ENCODE measurements around the gene NDRG4. TPM values are rescaled to one million over a fixed set of nuclear protein-coding genes. Genes with fewer than 3 reads are reported as not detected.

The NDRG4 gene
- total RNA-seq, 1 donor from 2014 or later = 1.7 TPM

DNA sequence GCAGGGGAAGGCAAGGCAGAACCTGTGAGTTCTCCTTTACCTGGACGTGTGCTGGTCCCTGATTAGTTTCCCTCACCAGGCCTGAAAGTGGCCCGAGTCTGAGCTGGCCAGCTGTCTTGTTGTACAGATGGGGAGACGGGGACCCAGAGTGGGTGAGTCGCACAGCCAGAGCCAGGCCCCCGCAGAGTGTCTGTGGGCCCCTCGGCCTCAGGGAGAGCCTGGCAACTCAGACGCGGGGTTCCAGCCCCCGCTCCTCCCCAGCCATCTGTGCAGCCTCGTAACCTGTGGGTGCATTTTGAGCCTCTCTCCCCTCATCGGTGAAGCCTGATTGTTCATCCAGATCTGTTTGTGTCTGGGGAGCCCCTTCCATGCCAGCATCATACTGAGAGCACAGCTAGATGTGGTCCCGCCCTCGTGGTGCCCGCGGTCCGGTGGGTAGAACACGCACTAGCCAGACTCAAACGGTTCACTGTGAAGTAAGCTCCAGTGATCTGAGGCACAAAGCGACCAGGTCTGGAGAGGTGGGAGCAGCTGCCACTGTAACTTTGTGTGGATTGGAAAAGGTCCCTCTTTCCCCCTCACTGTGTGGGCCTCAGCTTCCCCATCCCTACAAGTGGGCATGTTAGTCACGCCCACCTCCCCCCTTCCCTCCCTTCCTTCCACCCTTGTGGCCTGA is 6.0 kb upstream of the NDRG4 start:
- intact Hi-C loops (cut with micrococcal nuclease) = loop anchor here (2.0 kb wide), 2 partner anchors 101 to 239 kb away; partner anchors contain the start of gene GINS3
- DNase-seq = no peak
- peak overlapping the region; percentile 45 for H3K27ac Mint-ChIP-seq
- no peaks in the 10 kb centered on the region for H3K27me3 Mint-ChIP-seq
- H3K4me3 Mint-ChIP-seq = no peak overlapping the region
- no peaks in the 10 kb centered on the region for H3K36me3 Mint-ChIP-seq (ENCODE audit: low read depth)
- H3K9me3 Mint-ChIP-seq = no peaks in the 10 kb centered on the region
- peaks cover 7% of the 10 kb centered on the region for H3K4me1 Mint-ChIP-seq

- Mint-ChIP-seq H3K9me3 (no peaks in the 10 kb centered on the region), H3K4me3 (peak overlapping the region; percentile 45), H3K27ac (peak overlapping the region; percentile 85), H3K36me3 (ENCODE audit: low read depth) (no peaks in the 10 kb centered on the region), H3K27me3 (no peaks in the 10 kb centered on the region), H3K4me1 (peaks cover 7% of the 10 kb centered on the region)
- intact Hi-C loops (cut with micrococcal nuclease) = loop anchor here (2.0 kb wide), 2 partner anchors 102 to 238 kb away; partner anchors contain the start of gene GINS3
- peak; percentile 92 for DNase-seq
Measured at GRCh38 chr16:58494981-58495520, 4.9 kb upstream of the NDRG4 start.

- H3K36me3 Mint-ChIP-seq (ENCODE audit: low read depth) = no peaks in the 10 kb centered on the region
- DNase-seq = no peak
- peaks cover 3% of the 10 kb centered on the region for H3K27me3 Mint-ChIP-seq
- H3K4me3 Mint-ChIP-seq = peak overlapping the region; percentile 45
- H3K9me3 Mint-ChIP-seq = no peaks in the 10 kb centered on the region
- peak overlapping the region; percentile 85 for H3K27ac Mint-ChIP-seq
- H3K4me1 Mint-ChIP-seq = peaks cover 10% of the 10 kb centered on the region
- intact Hi-C loops (cut with micrococcal nuclease) = loop anchor here (2.0 kb wide), 2 partner anchors 103 to 237 kb away; partner anchors contain the start of gene GINS3
Measured at GRCh38 chr16:58495521-58496331, 4.2 kb upstream of the NDRG4 start.

DNA sequence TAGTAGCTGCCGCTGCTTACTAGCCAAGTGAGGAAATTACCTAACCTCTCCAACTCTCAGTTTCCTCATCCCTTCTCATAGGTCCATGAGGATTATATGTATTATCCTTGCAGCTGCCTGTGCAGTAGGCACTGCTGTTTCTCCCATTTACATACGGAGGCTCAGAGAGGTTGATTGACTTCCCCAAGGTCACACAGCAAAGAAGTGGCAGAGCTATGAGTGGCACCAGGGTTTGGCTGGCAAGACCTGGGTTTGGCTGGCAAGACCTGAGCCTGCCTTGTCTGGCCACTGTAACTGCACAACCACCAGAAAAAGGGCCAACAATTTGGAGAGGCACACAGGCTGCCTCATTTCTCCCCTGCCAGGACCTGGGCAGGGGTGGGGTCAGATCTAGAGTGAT is 2.5 kb upstream of the NDRG4 start:
- Mint-ChIP-seq H3K4me1 (peaks cover 14% of the 10 kb centered on the region), H3K27me3 (peaks cover 4% of the 10 kb centered on the region), H3K4me3 (no peak overlapping the region), H3K27ac (no peak overlapping the region), H3K9me3 (no peaks in the 10 kb centered on the region), H3K36me3 (ENCODE audit: low read depth) (no peaks in the 10 kb centered on the region)
- intact Hi-C loops (cut with micrococcal nuclease) = no loop called here
- no peak for DNase-seq

DNA sequence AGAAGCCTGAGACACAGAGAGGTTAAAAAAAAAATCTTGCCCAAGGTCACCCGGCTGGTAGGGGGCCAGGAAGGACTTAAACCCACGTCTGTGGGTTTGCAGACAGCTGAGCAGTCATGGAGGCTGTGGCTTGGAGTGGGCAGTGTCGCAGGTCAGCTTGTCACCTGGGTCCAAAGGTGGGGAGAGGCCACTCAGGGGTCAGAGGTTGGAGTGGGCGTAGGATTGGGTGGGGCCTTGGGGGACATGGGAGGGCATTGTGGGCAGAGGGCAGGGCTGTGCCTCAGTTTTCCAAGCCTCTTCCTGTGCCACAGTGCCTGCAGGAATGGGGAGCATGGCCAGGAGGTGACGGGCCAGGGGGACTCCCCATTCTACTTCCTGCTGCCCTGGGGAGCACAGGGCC is 2.0 kb upstream of the NDRG4 start:
- H3K9me3 Mint-ChIP-seq = no peaks in the 10 kb centered on the region
- no peak overlapping the region for H3K4me3 Mint-ChIP-seq
- no peak for DNase-seq
- intact Hi-C loops (cut with micrococcal nuclease) = no loop called here
- peaks cover 14% of the 10 kb centered on the region for H3K4me1 Mint-ChIP-seq
- H3K27ac Mint-ChIP-seq = no peak overlapping the region
- H3K27me3 Mint-ChIP-seq = peaks cover 4% of the 10 kb centered on the region
- no peaks in the 10 kb centered on the region for H3K36me3 Mint-ChIP-seq (ENCODE audit: low read depth)

DNA sequence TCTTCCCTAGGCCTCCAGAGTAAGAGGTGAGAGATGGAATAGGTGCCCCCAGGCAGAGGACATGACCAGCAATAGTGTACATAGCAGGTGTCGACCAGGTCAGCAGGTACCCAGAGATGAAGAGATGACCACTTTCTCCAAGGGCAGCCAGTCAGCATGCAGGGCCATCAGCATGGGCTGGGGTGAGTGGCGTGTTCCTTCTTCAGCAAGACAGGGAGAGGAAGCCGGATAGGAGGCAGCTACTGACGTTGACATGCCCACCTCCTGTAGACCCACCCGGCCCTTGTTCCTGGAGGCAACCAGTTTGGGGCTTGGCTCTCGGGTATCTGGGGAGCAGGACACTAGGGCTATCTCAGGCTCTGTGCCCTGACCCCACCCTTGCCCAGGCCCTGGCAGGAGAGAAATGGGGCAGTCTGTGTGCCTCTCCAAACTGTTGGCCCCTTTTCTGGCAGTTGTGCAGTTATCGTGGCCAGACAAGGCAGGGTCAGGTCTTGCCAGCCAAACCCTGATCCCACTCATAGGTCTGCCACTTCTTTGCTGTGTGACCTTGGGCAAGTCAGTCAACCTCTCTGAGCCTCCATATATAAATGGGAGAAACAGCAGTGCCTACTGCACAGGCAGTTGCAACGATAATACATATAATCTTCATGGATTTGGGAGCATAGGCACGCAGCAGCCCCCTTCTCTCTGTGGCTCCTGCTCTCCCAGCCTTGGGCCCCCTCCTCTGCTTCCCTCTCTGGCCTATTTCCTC is 1.4 kb upstream of the NDRG4 start:
- intact Hi-C loops (cut with micrococcal nuclease) = loop anchor here (1.0 kb wide), 1 partner anchor 235 kb away; no protein-coding TSS in a partner anchor
- H3K27me3 Mint-ChIP-seq = peaks cover 4% of the 10 kb centered on the region
- H3K27ac Mint-ChIP-seq = peak overlapping the region; percentile 35
- no peak for DNase-seq
- H3K9me3 Mint-ChIP-seq = no peaks in the 10 kb centered on the region
- no peaks in the 10 kb centered on the region for H3K36me3 Mint-ChIP-seq (ENCODE audit: low read depth)
- no peak overlapping the region for H3K4me3 Mint-ChIP-seq
- H3K4me1 Mint-ChIP-seq = peaks cover 14% of the 10 kb centered on the region

DNA sequence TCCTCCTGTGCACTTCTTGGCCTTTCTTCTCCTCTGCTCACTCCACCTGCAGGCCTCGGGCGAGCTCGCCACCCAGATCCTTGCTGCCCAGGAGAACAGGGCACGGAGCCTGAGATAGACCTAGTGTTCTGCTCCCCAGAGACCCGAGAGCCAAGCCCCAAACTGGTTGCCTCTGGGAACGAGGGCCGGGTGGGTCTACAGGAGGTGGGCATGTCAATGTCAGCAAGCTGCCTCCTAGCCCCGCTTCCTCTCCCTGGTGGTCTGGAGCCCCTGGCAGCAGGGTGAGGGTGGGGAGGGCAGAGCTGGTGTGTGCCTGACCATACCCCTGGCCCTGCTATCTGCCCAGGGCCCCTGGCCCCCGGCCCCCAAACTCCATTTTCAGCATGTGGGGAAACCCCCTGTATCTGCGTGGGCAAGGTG is 841 bp upstream of the NDRG4 start:
- Mint-ChIP-seq H3K27me3 (peaks cover 4% of the 10 kb centered on the region), H3K27ac (peak overlapping the region; percentile 35), H3K36me3 (ENCODE audit: low read depth) (no peaks in the 10 kb centered on the region), H3K4me3 (no peak overlapping the region), H3K9me3 (no peaks in the 10 kb centered on the region), H3K4me1 (peaks cover 14% of the 10 kb centered on the region)
- intact Hi-C loops (cut with micrococcal nuclease) = loop anchor here (1.0 kb wide), 1 partner anchor 234 kb away; no protein-coding TSS in a partner anchor
- no peak for DNase-seq

GRCh38 chr16:58500430-58501241 is 693 bp downstream of the NDRG4 start:
- Mint-ChIP-seq H3K36me3 (ENCODE audit: low read depth) (no peaks in the 10 kb centered on the region), H3K9me3 (no peaks in the 10 kb centered on the region), H3K4me1 (peaks cover 7% of the 10 kb centered on the region), H3K27me3 (peaks cover 4% of the 10 kb centered on the region), H3K27ac (peak overlapping the region; percentile 49), H3K4me3 (peak overlapping the region; percentile 81)
- no peak for DNase-seq
- intact Hi-C loops (cut with micrococcal nuclease) = no loop called here

DNA sequence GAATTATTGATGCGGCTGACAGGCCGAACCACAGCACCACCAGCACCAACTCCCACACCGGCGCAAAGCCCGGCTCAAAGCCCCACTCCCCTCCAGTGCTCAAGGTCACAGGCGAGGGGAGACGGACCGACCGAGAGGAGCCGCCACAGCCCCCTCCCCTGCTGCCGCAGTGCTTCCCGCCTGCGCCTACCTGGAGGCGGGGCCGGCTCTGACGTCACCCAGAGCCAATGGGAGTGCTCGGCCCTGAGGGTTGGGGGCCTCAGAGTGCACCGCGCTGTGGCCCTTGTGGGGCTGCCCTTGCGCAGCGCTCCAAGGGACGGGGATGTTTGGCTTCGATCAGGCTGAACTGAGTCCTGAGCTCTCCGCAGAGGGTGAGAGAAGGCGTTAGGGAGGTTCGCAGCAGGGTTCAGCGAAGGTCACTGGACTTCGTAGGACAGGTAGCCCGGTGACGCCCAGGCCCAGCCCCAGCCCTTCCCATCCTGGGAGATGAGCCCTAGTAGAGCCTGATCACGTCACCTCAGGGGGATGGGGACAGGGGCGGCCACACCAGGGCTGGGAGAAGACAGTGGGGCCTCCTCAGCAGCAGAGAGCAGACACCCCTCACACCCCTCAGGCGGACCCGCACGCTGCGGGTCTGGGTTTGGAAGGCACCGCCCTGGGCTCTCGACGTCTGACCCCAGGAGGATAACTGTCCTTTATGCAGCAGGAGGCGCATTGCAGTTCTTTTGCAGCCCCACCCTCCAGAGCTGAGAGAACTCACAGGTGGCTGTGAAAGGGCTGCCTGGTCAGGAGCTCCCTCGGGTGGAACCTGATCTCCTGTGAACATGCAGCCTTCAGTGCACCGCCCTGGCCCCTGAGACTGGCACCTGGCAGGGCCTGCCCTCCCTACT is 1.5 kb downstream of the NDRG4 start:
- intact Hi-C loops (cut with micrococcal nuclease) = no loop called here
- no peaks in the 10 kb centered on the region for H3K36me3 Mint-ChIP-seq (ENCODE audit: low read depth)
- H3K27ac Mint-ChIP-seq = no peak overlapping the region
- H3K27me3 Mint-ChIP-seq = peaks cover 4% of the 10 kb centered on the region
- no peaks in the 10 kb centered on the region for H3K9me3 Mint-ChIP-seq
- H3K4me3 Mint-ChIP-seq = peak overlapping the region; percentile 81
- peak; percentile 87 for DNase-seq
- peaks cover 7% of the 10 kb centered on the region for H3K4me1 Mint-ChIP-seq

DNA sequence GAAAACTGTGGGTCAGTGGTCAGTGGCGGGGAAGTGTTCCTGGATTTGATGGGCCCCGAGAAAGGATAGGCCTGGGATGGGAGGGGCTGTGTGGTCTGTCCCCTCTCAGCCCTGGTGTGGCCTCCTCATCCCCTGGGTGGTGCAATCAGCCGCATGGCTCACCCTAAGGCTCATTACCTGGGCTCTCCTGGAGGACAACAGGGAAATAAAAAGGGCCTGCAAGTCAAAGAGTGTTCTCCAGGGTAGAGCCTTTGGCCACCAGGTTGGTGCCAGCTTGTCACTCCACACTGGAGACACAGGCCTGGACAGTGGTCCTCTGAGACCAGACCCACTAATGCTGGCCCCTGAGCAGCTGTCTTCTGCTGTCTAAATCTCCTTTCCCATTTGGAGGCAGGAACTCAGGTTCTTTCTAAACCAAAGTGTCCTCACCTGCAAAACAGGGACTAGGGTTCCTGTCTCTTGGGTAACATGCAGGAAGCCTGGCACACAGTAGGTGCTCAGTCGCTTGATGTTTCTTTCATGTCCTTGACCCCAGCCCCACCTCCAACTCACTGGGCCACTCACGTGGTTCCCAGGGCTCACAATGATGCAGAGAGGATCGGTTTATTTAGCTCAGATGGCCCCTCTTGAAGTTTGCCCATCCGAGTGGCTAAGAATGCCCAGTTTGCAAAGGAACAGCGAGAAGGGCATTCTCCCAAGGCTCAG is 2.4 kb downstream of the NDRG4 start:
- Mint-ChIP-seq H3K9me3 (no peaks in the 10 kb centered on the region), H3K36me3 (ENCODE audit: low read depth) (no peaks in the 10 kb centered on the region), H3K27ac (no peak overlapping the region), H3K4me1 (peaks cover 7% of the 10 kb centered on the region), H3K4me3 (no peak overlapping the region), H3K27me3 (peaks cover 4% of the 10 kb centered on the region)
- intact Hi-C loops (cut with micrococcal nuclease) = no loop called here
- DNase-seq = no peak

- H3K4me3 Mint-ChIP-seq = no peak overlapping the region
- DNase-seq = no peak
- no peaks in the 10 kb centered on the region for H3K9me3 Mint-ChIP-seq
- H3K36me3 Mint-ChIP-seq (ENCODE audit: low read depth) = no peaks in the 10 kb centered on the region
- H3K27ac Mint-ChIP-seq = no peak overlapping the region
- H3K4me1 Mint-ChIP-seq = peaks cover 7% of the 10 kb centered on the region
- intact Hi-C loops (cut with micrococcal nuclease) = no loop called here
- H3K27me3 Mint-ChIP-seq = peaks cover 4% of the 10 kb centered on the region
Measured at GRCh38 chr16:58503166-58503862, 3.4 kb downstream of the NDRG4 start.
